ENCODE measurements around the gene MORN1. TPM values are rescaled to one million over a fixed set of nuclear protein-coding genes. Genes with fewer than 3 reads are reported as not detected.

Gene MORN1
- total and polyA plus RNA-seq, 2 donors: 5.7 to 6.4 TPM

DNA sequence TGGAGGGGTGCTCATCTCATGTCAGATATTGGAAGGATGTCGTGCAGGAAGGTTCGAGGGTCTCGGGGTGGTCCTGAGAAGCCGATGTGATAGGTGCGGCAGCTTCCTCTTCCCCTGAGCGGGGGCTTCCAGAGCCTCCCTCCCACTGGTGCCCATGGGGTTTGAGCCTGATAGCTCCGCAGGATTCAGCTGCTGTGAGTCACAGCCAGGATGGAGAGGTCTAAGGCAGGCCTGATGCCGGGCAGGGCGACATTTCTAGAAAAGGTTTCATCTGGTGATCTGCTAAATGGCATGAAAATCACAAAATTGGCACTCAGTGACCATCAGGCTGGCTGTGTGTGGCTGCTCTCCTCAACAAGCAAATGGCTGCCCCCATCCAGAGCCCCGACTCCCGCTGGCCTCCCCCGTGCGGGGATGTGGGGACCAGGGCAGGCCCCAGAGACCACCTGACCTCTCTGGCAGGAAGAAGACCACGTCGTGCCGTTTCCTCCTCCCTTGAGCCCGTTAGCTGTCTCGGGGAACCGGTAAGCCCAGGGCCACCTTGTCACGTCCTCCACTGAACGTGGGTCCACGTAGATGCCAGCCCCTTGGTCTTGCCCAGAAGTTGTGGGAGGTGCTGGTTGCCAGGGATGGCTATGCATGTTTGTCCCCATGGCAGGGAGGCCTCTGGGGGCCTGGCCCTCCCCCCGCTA, 97.2 kb downstream of the MORN1 start:
- DNase-seq (ENCODE audit: low read depth in 6 of 9, low spot score in 9 of 9): no peak
- peaks cover 19 to 60% of the 10 kb centered on the region in 2 donors for H3K4me1 ChIP-seq (ENCODE audit: control insufficient read depth in 2 of 2, insufficient read depth in 2 of 2, low read length in 2 of 2)
- no peak overlapping the region for H3K4me3 ChIP-seq (ENCODE audit: low read length in 2 of 2)
- no peak overlapping the region for H3K27ac ChIP-seq (ENCODE audit: low read depth in 1 of 2, low read length in 1 of 2)
- H3K9me3 ChIP-seq (ENCODE audit: control insufficient read depth in 2 of 2, insufficient read depth in 1 of 2, low read length in 1 of 2): no peaks in the 10 kb centered on the region
- H3K27me3 ChIP-seq (ENCODE audit: control insufficient read depth in 2 of 2, insufficient read depth in 1 of 2, low read length in 1 of 2): peaks cover 5 to 33% of the 10 kb centered on the region in 2 donors
- peaks cover 0 to 5% of the 10 kb centered on the region in 2 donors for H3K36me3 ChIP-seq (ENCODE audit: control insufficient read depth in 2 of 2, insufficient read depth in 2 of 2, low read length in 1 of 2)
- 63% methylated on average over 23 of the region's 23 CpGs for WGBS

DNA sequence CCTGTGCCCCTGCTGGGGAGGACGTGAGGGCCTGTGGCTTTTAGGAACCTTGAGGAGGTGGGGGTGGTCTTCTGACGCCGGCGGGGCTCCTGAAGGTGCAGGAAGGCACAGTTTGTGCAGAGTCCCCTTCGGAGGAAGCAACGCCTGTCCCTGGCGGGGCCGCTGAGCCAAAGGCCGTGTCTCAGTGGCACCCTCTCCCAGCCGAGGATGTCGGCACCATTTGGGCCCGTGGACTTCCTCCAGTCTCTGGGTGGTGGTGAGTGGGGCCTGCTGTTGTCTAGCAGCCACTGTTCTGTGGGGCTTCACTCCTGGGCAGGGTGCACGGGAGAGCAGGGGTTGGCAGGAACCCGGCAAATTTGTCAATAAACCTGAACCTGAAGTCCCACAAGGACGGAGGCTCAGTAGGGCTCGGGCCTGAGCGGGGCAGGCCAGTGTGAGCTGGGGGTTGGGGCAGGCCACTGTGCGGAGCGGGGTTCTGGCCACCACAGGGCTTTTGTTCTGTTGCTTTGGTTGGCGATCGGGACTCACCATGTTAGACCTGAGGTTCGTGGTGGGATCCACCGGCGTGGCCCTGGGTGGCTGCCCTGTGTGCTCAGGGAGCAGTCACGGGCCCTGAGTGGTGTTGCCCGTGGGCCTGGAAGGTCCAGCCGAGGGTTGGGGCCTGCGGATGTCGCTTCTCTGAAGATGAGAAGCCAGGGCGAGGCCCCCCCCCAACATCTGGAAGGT, 98.5 kb downstream of the MORN1 start:
- no peak overlapping the region for H3K4me3 ChIP-seq (ENCODE audit: low read length in 2 of 2)
- no peak overlapping the region for H3K27ac ChIP-seq (ENCODE audit: low read depth in 1 of 2, low read length in 1 of 2)
- H3K9me3 ChIP-seq (ENCODE audit: control insufficient read depth in 2 of 2, insufficient read depth in 1 of 2, low read length in 1 of 2): no peaks in the 10 kb centered on the region
- DNase-seq (ENCODE audit: low read depth in 6 of 9, low spot score in 9 of 9): no peak
- peaks cover 0 to 4% of the 10 kb centered on the region in 2 donors for H3K36me3 ChIP-seq (ENCODE audit: control insufficient read depth in 2 of 2, insufficient read depth in 2 of 2, low read length in 1 of 2)
- WGBS: 96% methylated on average over 30 of the region's 30 CpGs
- peaks cover 5 to 35% of the 10 kb centered on the region in 2 donors for H3K27me3 ChIP-seq (ENCODE audit: control insufficient read depth in 2 of 2, insufficient read depth in 1 of 2, low read length in 1 of 2)
- H3K4me1 ChIP-seq (ENCODE audit: control insufficient read depth in 2 of 2, insufficient read depth in 2 of 2, low read length in 2 of 2): peaks cover 21 to 67% of the 10 kb centered on the region in 2 donors

DNA sequence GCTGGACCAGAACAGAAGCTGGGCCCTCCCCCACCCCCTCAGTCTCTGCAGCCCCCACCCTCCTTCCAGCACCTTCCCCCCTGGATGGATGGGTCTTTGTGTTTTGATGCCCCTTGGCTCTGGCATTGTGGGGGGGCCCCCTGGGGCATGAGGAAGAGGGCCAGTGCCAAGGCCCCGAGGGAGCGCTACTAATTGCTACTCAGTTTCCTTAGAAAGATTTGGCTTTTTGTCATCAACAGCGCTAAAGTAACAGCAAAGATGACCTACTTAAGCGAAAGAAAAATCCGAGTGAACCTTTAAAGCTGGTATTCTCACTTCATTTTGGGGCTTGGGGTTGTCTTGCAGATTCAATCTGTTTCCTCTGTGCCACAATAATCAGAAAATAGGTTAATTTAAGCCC, 99.8 kb downstream of the MORN1 start:
- peaks cover 21 to 72% of the 10 kb centered on the region in 2 donors for H3K4me1 ChIP-seq (ENCODE audit: control insufficient read depth in 2 of 2, insufficient read depth in 2 of 2, low read length in 2 of 2)
- no peak for DNase-seq (ENCODE audit: low read depth in 6 of 9, low spot score in 9 of 9)
- H3K27ac ChIP-seq (ENCODE audit: low read depth in 1 of 2, low read length in 1 of 2): no peak overlapping the region
- WGBS: 85% methylated on average over 5 of the region's 5 CpGs
- H3K4me3 ChIP-seq (ENCODE audit: low read length in 2 of 2): no peak overlapping the region
- peaks cover 0 to 5% of the 10 kb centered on the region in 2 donors for H3K9me3 ChIP-seq (ENCODE audit: control insufficient read depth in 2 of 2, insufficient read depth in 1 of 2, low read length in 1 of 2)
- peaks cover 5 to 35% of the 10 kb centered on the region in 2 donors for H3K27me3 ChIP-seq (ENCODE audit: control insufficient read depth in 2 of 2, insufficient read depth in 1 of 2, low read length in 1 of 2)
- H3K36me3 ChIP-seq (ENCODE audit: control insufficient read depth in 2 of 2, insufficient read depth in 2 of 2, low read length in 1 of 2): no peaks in the 10 kb centered on the region

DNA sequence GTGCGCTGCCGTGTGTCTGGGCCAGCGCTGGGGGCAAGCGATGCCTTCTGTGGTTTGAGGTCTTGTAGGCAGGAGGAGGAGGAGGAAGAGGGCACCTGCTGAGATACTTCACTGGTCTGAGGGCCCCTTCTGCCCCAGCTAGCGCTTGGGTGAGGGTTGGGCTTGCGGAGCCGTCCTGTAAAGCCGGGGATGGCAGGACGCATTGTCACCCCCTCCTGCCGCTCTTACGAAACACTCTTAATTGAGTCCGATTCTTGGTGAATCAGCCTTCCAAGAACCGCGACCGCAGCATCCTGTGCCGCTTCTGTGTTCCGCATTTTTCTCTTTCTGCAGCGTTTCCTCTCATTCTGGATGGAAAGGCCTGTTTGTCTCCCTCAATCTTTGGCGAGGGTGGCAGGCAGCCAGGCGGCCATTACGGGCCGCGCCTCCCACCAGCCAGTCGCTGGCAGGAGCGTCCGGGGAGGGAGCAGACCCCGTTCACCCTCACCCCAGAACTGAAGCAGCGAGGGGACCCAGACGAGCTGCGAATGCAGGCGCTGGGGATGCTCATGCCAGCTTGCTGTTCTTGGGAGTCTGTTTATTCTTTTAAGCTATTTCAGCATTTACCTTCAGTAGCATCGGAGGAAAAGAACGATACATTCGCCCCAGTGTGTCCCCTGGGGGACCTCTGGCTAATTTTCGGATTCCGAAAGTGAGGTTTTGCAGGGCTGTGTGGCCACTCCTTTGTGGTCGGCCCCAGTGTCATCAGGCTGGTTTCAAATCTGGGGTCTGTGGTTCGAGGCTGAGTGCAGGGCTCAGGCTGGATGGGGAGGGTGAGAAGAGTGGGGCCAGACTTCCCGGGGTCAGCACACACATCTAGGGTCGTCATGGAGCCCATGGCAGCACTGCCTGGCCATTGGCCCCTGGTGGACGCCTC, 100.5 kb downstream of the MORN1 start:
- Histone ChIP-seq H3K27ac (ENCODE audit: low read depth in 1 of 2, low read length in 1 of 2) (peak overlapping the region; percentile 74 to 84), H3K36me3 (ENCODE audit: control insufficient read depth in 2 of 2, insufficient read depth in 2 of 2, low read length in 1 of 2) (no peaks in the 10 kb centered on the region), H3K9me3 (ENCODE audit: control insufficient read depth in 2 of 2, insufficient read depth in 1 of 2, low read length in 1 of 2) (peaks cover 0 to 5% of the 10 kb centered on the region in 2 donors), H3K4me1 (ENCODE audit: control insufficient read depth in 2 of 2, insufficient read depth in 2 of 2, low read length in 2 of 2) (peaks cover 21 to 72% of the 10 kb centered on the region in 2 donors), H3K4me3 (ENCODE audit: low read length in 2 of 2) (peak overlapping the region; percentile 9 to 34), H3K27me3 (ENCODE audit: control insufficient read depth in 2 of 2, insufficient read depth in 1 of 2, low read length in 1 of 2) (peaks cover 5 to 35% of the 10 kb centered on the region in 2 donors)
- peak in 6 of 9 donors; percentile 66 to 88 (median 68) for DNase-seq (ENCODE audit: low read depth in 6 of 9, low spot score in 9 of 9)
- 4% methylated on average over 41 of the region's 41 CpGs for WGBS

DNA sequence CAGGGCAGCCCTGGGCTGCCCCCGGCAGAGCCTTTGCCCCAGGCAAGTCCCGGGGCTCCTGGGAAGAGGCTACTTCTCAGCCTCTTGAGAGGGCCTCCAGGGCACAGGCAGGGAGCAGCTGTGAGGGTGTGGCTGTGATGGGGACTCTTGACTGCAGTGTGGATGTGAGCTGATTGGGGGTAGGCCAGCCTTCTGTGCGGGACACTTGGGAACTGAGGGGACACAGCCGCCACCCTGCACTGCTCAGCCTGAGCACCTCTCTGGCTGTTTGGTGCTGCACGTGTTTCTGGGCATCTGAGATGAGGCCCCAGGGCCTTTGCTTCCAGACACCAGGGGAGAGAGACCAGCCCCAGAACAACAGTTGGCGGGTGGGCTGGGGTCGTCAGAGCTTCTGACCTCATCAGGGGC, 101.2 kb downstream of the MORN1 start:
- peak overlapping the region; percentile 74 to 80 for H3K27ac ChIP-seq (ENCODE audit: low read depth in 1 of 2, low read length in 1 of 2)
- WGBS: 20% methylated on average over 7 of the region's 7 CpGs
- DNase-seq (ENCODE audit: low read depth in 6 of 9, low spot score in 9 of 9): peak in 2 of 9 donors; percentile 37 to 45
- H3K27me3 ChIP-seq (ENCODE audit: control insufficient read depth in 2 of 2, insufficient read depth in 1 of 2, low read length in 1 of 2): peaks cover 5 to 35% of the 10 kb centered on the region in 2 donors
- no peaks in the 10 kb centered on the region for H3K36me3 ChIP-seq (ENCODE audit: control insufficient read depth in 2 of 2, insufficient read depth in 2 of 2, low read length in 1 of 2)
- H3K4me1 ChIP-seq (ENCODE audit: control insufficient read depth in 2 of 2, insufficient read depth in 2 of 2, low read length in 2 of 2): peaks cover 21 to 72% of the 10 kb centered on the region in 2 donors
- H3K9me3 ChIP-seq (ENCODE audit: control insufficient read depth in 2 of 2, insufficient read depth in 1 of 2, low read length in 1 of 2): peaks cover 0 to 5% of the 10 kb centered on the region in 2 donors
- peak overlapping the region in 1 of 2 donors; percentile 34 for H3K4me3 ChIP-seq (ENCODE audit: low read length in 2 of 2)

DNA sequence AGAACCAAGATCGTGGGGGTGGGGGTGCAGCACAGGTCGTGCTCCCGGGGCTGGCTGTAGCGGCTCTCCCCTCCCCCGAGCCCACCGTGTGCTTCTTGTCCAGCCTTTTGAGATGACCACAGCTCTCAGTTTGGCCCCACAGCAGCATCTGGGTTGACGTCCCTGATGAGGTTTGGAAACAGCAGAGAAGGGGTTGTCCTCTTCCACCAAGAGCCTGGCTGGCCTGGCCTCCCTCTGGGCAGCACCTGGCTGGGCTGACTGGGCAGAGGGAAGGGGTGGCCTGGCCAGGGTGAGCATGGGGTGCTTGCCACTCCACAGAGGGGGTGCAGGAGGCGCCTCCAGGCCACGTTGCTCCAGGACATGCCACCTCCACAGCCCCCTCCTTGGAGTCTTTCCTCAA, 101.7 kb downstream of the MORN1 start:
- WGBS: 83% methylated on average over 9 of the region's 9 CpGs
- H3K4me1 ChIP-seq (ENCODE audit: control insufficient read depth in 2 of 2, insufficient read depth in 2 of 2, low read length in 2 of 2): peaks cover 21 to 67% of the 10 kb centered on the region in 2 donors
- peaks cover 0 to 5% of the 10 kb centered on the region in 2 donors for H3K9me3 ChIP-seq (ENCODE audit: control insufficient read depth in 2 of 2, insufficient read depth in 1 of 2, low read length in 1 of 2)
- H3K27me3 ChIP-seq (ENCODE audit: control insufficient read depth in 2 of 2, insufficient read depth in 1 of 2, low read length in 1 of 2): peaks cover 5 to 35% of the 10 kb centered on the region in 2 donors
- H3K27ac ChIP-seq (ENCODE audit: low read depth in 1 of 2, low read length in 1 of 2): no peak overlapping the region
- DNase-seq (ENCODE audit: low read depth in 6 of 9, low spot score in 9 of 9): no peak
- H3K4me3 ChIP-seq (ENCODE audit: low read length in 2 of 2): no peak overlapping the region
- no peaks in the 10 kb centered on the region for H3K36me3 ChIP-seq (ENCODE audit: control insufficient read depth in 2 of 2, insufficient read depth in 2 of 2, low read length in 1 of 2)

DNA sequence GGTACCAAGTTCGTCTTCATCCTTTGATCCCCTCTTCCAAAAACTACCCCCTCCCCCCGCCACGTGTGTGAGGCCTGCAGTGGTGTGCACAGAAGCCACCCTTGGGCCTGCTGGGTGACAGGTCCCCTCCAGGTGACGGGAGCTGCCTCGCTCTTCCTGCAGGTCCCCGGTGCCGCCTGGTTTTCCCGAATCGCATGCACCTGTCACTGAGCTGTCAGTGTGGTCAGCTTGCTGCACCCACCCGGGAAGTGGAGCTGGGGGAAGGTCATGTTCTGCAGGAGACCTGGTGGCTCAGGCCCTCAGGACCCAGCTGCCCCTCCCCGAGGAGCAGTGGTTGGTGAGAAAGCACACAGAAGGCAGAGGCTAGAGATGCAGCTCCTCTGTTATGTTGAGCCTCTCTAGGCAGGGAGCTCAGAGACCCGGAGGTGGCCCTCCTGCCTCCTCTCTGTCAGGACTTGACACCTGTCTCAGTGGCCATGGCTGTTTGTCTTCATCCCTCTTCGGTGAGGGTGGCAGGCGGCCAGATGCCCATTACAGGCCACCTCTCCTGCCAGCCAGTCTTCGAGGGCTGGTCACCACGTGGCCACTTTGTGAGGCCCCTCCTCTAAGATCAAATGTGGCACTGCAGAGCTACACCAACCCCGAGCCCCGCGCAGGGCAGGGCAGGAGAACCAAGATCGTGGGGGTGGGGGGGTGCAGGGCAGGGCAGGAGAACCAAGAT, 102.4 kb downstream of the MORN1 start:
- H3K4me3 ChIP-seq (ENCODE audit: low read length in 2 of 2): no peak overlapping the region
- H3K27me3 ChIP-seq (ENCODE audit: control insufficient read depth in 2 of 2, insufficient read depth in 1 of 2, low read length in 1 of 2): peaks cover 5 to 34% of the 10 kb centered on the region in 2 donors
- DNase-seq (ENCODE audit: low read depth in 6 of 9, low spot score in 9 of 9): no peak
- 87% methylated on average over 20 of the region's 20 CpGs for WGBS
- H3K27ac ChIP-seq (ENCODE audit: low read depth in 1 of 2, low read length in 1 of 2): peak overlapping the region in 1 of 2 donors; percentile 46
- H3K9me3 ChIP-seq (ENCODE audit: control insufficient read depth in 2 of 2, insufficient read depth in 1 of 2, low read length in 1 of 2): peaks cover 0 to 5% of the 10 kb centered on the region in 2 donors
- H3K36me3 ChIP-seq (ENCODE audit: control insufficient read depth in 2 of 2, insufficient read depth in 2 of 2, low read length in 1 of 2): no peaks in the 10 kb centered on the region
- peaks cover 21 to 61% of the 10 kb centered on the region in 2 donors for H3K4me1 ChIP-seq (ENCODE audit: control insufficient read depth in 2 of 2, insufficient read depth in 2 of 2, low read length in 2 of 2)

DNA sequence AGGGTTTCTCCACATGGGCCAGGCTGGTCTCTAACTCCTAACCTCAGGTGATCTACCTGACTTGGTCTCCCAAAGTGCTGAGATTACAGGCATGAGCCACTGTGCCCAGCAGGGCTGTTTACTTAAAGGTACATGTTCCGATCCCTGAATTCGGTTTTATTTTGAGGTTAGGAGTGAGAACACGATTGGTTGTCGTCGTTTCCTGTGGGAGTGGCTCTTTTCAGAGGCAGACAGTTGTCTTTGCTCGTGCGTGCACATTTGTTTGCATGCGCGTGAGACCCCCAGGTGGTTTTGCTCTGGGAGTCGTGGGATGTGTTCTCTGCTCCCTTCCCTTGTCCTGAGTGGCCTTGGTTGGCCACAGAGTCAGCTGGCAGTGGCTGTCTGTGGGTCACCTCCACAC, 103.0 kb downstream of the MORN1 start:
- peaks cover 0 to 5% of the 10 kb centered on the region in 2 donors for H3K9me3 ChIP-seq (ENCODE audit: control insufficient read depth in 2 of 2, insufficient read depth in 1 of 2, low read length in 1 of 2)
- WGBS: 55% methylated on average over 10 of the region's 10 CpGs
- H3K36me3 ChIP-seq (ENCODE audit: control insufficient read depth in 2 of 2, insufficient read depth in 2 of 2, low read length in 1 of 2): no peaks in the 10 kb centered on the region
- peaks cover 21 to 56% of the 10 kb centered on the region in 2 donors for H3K4me1 ChIP-seq (ENCODE audit: control insufficient read depth in 2 of 2, insufficient read depth in 2 of 2, low read length in 2 of 2)
- H3K27me3 ChIP-seq (ENCODE audit: control insufficient read depth in 2 of 2, insufficient read depth in 1 of 2, low read length in 1 of 2): peaks cover 5 to 34% of the 10 kb centered on the region in 2 donors
- H3K4me3 ChIP-seq (ENCODE audit: low read length in 2 of 2): no peak overlapping the region
- peak in 5 of 9 donors; percentile 50 to 81 (median 60) for DNase-seq (ENCODE audit: low read depth in 6 of 9, low spot score in 9 of 9)
- peak overlapping the region in 1 of 2 donors; percentile 46 for H3K27ac ChIP-seq (ENCODE audit: low read depth in 1 of 2, low read length in 1 of 2)
